ENCODE data around the gene CAMP.

Gene CAMP

DNA sequence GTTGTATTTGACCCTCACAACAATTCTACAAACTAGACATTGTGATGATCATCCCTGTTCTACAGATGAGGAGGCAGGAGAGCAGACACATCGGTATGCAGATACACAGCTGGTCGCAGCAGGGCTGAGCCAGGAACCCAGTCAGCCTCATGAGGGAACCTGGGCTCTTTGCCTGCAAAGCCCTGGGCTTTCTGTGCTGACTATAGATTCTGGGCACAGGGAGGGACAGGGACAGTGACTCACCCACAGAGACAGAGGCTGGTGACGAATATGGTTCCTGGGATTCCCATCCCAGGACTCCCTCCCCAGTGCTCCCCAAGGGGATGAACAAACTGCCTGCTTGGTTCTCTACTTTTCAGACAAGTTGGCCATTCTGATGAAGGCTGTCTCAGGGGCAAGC, 3.8 kb upstream of the CAMP start:
- H3K27ac ChIP-seq (replicated peaks) = no peak overlapping the region

DNA sequence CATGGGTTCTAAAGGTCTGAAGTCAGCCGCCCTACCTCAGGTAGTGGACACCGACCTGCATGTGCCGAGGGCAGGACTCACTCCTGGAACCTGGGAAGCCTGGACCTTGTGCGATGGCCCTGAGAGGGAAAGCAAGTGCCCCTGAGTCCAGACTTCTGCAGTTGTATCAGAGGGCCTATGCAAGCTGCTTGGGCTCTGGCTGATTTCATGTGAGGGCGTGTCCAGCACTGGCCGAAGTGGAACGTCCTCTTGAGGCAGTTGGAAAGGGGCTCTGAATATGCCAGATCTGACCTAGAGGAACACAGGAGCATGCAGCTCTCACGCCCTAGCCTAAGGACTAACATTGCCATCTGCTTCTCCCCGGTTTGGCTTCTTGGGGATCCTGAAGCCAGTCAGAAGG, 2.5 kb upstream of the CAMP start:
- H3K27me3 ChIP-seq (ENCODE audit: insufficient read depth, poor library complexity, severe bottlenecking) = no peaks in the 10 kb centered on the region
- H3K27ac ChIP-seq (replicated peaks) = no peak overlapping the region
- no peak overlapping the region for H3K4me3 ChIP-seq (replicated peaks; ENCODE audit: insufficient read depth, low read length)
- TF ChIP-seq POLR2AphosphoS5 (IDR thresholded peaks at IDR 0.05; ENCODE audit: low read depth) (no peak), GABPA (IDR thresholded peaks at IDR 0.05; ENCODE audit: low read depth) (no peak)
- TF ChIP-seq, protein P1, sequence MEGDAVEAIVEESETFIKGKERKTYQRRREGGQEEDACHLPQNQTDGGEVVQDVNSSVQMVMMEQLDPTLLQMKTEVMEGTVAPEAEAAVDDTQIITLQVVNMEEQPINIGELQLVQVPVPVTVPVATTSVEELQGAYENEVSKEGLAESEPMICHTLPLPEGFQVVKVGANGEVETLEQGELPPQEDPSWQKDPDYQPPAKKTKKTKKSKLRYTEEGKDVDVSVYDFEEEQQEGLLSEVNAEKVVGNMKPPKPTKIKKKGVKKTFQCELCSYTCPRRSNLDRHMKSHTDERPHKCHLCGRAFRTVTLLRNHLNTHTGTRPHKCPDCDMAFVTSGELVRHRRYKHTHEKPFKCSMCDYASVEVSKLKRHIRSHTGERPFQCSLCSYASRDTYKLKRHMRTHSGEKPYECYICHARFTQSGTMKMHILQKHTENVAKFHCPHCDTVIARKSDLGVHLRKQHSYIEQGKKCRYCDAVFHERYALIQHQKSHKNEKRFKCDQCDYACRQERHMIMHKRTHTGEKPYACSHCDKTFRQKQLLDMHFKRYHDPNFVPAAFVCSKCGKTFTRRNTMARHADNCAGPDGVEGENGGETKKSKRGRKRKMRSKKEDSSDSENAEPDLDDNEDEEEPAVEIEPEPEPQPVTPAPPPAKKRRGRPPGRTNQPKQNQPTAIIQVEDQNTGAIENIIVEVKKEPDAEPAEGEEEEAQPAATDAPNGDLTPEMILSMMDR (IDR thresholded peaks at IDR 0.05; ENCODE audit: insufficient read depth, low read length) = no peak
- no peak for DNase-seq (ENCODE audit: low read depth in 1 of 2, low spot score in 1 of 2)

More for the DNA sequence above, 3.8 kb upstream of the CAMP start:
- Histone ChIP-seq H3K4me3 (replicated peaks; ENCODE audit: insufficient read depth, low read length) (no peak overlapping the region), H3K27me3 (ENCODE audit: insufficient read depth, poor library complexity, severe bottlenecking) (no peaks in the 10 kb centered on the region)
- no peak for TF ChIP-seq SPI1 (IDR thresholded peaks at IDR 0.05; ENCODE audit: borderline replicate concordance, low read depth)
- TF ChIP-seq POLR2AphosphoS5 (IDR thresholded peaks at IDR 0.05; ENCODE audit: low read depth) = no peak
- TF ChIP-seq, protein P2, sequence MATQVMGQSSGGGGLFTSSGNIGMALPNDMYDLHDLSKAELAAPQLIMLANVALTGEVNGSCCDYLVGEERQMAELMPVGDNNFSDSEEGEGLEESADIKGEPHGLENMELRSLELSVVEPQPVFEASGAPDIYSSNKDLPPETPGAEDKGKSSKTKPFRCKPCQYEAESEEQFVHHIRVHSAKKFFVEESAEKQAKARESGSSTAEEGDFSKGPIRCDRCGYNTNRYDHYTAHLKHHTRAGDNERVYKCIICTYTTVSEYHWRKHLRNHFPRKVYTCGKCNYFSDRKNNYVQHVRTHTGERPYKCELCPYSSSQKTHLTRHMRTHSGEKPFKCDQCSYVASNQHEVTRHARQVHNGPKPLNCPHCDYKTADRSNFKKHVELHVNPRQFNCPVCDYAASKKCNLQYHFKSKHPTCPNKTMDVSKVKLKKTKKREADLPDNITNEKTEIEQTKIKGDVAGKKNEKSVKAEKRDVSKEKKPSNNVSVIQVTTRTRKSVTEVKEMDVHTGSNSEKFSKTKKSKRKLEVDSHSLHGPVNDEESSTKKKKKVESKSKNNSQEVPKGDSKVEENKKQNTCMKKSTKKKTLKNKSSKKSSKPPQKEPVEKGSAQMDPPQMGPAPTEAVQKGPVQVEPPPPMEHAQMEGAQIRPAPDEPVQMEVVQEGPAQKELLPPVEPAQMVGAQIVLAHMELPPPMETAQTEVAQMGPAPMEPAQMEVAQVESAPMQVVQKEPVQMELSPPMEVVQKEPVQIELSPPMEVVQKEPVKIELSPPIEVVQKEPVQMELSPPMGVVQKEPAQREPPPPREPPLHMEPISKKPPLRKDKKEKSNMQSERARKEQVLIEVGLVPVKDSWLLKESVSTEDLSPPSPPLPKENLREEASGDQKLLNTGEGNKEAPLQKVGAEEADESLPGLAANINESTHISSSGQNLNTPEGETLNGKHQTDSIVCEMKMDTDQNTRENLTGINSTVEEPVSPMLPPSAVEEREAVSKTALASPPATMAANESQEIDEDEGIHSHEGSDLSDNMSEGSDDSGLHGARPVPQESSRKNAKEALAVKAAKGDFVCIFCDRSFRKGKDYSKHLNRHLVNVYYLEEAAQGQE (IDR thresholded peaks at IDR 0.05; ENCODE audit: insufficient replicate concordance, low read depth) = no peak
- TF ChIP-seq, protein P1 (IDR thresholded peaks at IDR 0.05; ENCODE audit: insufficient read depth, low read length) = no peak
- no peak for TF ChIP-seq GABPA (IDR thresholded peaks at IDR 0.05; ENCODE audit: low read depth)
- DNase-seq (ENCODE audit: low read depth in 1 of 2, low spot score in 1 of 2) = no peak

DNA sequence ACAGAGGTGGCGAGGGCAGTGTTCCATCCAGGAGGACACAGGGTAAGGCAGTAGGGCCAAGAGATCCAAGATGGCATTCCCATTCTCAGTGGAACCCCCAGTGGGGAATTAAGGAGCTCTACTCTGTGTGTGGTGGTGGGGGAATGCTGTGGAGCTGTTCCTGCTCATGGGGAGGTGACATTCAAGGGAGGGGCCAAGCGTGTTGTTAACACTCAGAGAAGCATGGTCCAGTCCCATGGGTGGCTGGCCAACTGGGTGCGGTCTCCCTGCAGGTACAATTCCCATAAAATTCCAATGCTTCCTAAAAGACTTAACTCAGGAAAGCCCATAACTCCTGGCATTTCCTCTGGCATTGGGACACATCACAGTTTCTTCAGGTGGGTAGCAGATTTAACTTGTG, 2.3 kb downstream of the CAMP start:
- H3K4me3 ChIP-seq (replicated peaks; ENCODE audit: insufficient read depth, low read length) = no peak overlapping the region

DNA sequence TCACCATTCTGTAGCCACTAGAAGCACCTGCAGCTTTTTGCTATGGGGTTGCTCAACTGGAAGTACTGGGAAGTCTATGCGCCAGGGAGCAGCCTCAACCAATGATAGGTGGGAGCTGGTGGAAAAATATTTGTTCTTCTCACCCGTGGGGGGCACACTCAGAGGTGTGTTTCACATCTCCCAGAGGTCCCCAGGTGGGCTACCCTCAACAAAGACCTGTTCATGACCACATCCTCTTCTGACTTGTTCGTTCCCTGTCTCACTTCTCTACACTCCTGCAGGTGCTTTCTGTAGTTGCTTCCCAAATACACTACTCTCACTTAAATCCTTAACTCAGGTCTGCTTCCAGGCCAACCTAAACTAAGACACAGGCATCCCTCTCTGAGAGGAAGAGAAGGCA, 3.6 kb downstream of the CAMP start:
- no peaks in the 10 kb centered on the region for H3K27me3 ChIP-seq (ENCODE audit: insufficient read depth, poor library complexity, severe bottlenecking)
- no peak overlapping the region for H3K4me3 ChIP-seq (replicated peaks; ENCODE audit: insufficient read depth, low read length)
- H3K27ac ChIP-seq (replicated peaks) = no peak overlapping the region
- no peak for DNase-seq (ENCODE audit: low read depth in 1 of 2, low spot score in 1 of 2)
- TF ChIP-seq SPI1 (IDR thresholded peaks at IDR 0.05; ENCODE audit: borderline replicate concordance, low read depth) (no peak), POLR2AphosphoS5 (IDR thresholded peaks at IDR 0.05; ENCODE audit: low read depth) (no peak), GABPA (IDR thresholded peaks at IDR 0.05; ENCODE audit: low read depth) (no peak)
- TF ChIP-seq, protein P2 (IDR thresholded peaks at IDR 0.05; ENCODE audit: insufficient replicate concordance, low read depth) = no peak
- TF ChIP-seq, protein P1 (IDR thresholded peaks at IDR 0.05; ENCODE audit: insufficient read depth, low read length) = no peak

More for the DNA sequence above, 2.3 kb downstream of the CAMP start:
- Histone ChIP-seq H3K27me3 (ENCODE audit: insufficient read depth, poor library complexity, severe bottlenecking) (no peaks in the 10 kb centered on the region), H3K27ac (replicated peaks) (no peak overlapping the region)
- DNase-seq (ENCODE audit: low read depth in 1 of 2, low spot score in 1 of 2) = no peak
- no peak for TF ChIP-seq POLR2AphosphoS5 (IDR thresholded peaks at IDR 0.05; ENCODE audit: low read depth)

Measured in HL-60 (cell line).